Pancreas (tissue), 10 donors: Measurements from ENCODE around the gene SEC14L6. TPM values are rescaled to one million over a fixed set of nuclear protein-coding genes. Genes with fewer than 3 reads are reported as not detected.
A peak's percentile ranks its signal among the peaks of the same experiment; 100 is the strongest.

Experiments used
- ATAC-seq, 4 donors: fragments of 200-7000 bp; cut with Tn5 transposase; one replicate each; pipeline versions ENCODE4 v1.8.0 to v1.9.1; 2020; ENCODE audit warnings: mild to moderate bottlenecking in 4 of 4, moderate library complexity in 4 of 4
- DNase-seq, 6 donors: peaks; one replicate each; pipeline ENCODE4 v3.0.0-alpha.2; 2020
- FAIRE-seq: peaks from 2 replicates; lab custom pipeline; 2012; peaks lifted over from hg19 to GRCh38; lab: Jason Lieb, UNC
- H3K27ac ChIP-seq, 4 donors: fragments of 200-600 bp; sonication (generic); 1 replicate in 3 of 4; 2 replicates in 1 of 4; pipeline versions ENCODE4 v1.5.0 to v1.8.0; 2020
- H3K27me3 ChIP-seq, 4 donors: fragments of 200-600 bp; one replicate each; pipeline ENCODE4 v1.8.0; 2021
- H3K36me3 ChIP-seq, 3 donors: fragments of 200-600 bp; sonication (generic) in 1 of 3; one replicate each; pipeline versions ENCODE4 v1.5.0 to v1.8.0; 2020 to 2021
- H3K4me1 ChIP-seq, 3 donors: fragments of 200-600 bp; one replicate each; pipeline ENCODE4 v1.8.0; 2021
- H3K4me3 ChIP-seq, 4 donors: fragments of 200-600 bp; sonication (generic) in 2 of 4; one replicate each; pipeline versions ENCODE4 v1.5.0 to v1.8.0; 2020 to 2021
- H3K9me3 ChIP-seq, 4 donors: fragments of 200-600 bp; one replicate each; pipeline ENCODE4 v1.8.0; 2021
- WGBS, 2 donors: extraction: QIAGEN DNeasy Blood & Tissue Kit; methylation state at CpG; one replicate each; pipeline ENCODE4 v1.1.7; 2013; 5-methylcytosine and 5-hydroxymethylcytosine counted together
- intact Hi-C, 3 donors: fragments of 100-400 bp; cut with DNase I; formaldehyde crosslinking; loops; one replicate each; pipeline versions ENCODE4 v1.11.1 to v1.14.2; 2022
- polyA plus RNA-seq, 2 donors: library from polyadenylated mRNA; stranded (reverse); fragments of 200-250 nt; gene quantifications; one replicate each; pipeline ENCODE4 v1.2.3, GENCODE V29; 2013
- total RNA-seq, 6 donors: library from RNA; stranded (reverse); fragmentation: NEBNext Ultra II Directional in 4 of 6; extraction: Animal tissue kit (Norgen Biotek cat#: 25700) in 4 of 6; gene quantifications; one replicate each; pipeline versions ENCODE4 v1.2.1 to v1.2.4, GENCODE V29; 2021 to 2023
- TF ChIP-seq, protein P1 (sequence below), 4 donors: fragments of 200-600 bp; sonication (generic) in 3 of 4; IDR thresholded peaks; one replicate each; pipeline versions ENCODE4 v1.5.0 to v1.8.0; 2021; ENCODE audit warnings: antibody characterized with exemption in 4 of 4
- donor health status: healthy with polysubstance abuse.
- donor health status: DM: no; HTN: no; CAD: no; lungs with moderate emphysema.
- donor health status: DM: no; HTN: no; CAD: no.
- donor health status: control.
- donor health status: control.
- donor health status: Bipolar disorder and iron deficiency.
- donor health status: DM: yes; HTN: yes; CAD: no.
- donor health status: DM: no; HTN: no; CAD: no.
- donor health status: DM: no; HTN: no; CAD: no.
- donor health status: DM: yes; HTN: yes; CAD: no.

SEC14L6 gene
- total and polyA plus RNA-seq, 8 donors: 0.51 to 6.0 (median 2.9) TPM

DNA sequence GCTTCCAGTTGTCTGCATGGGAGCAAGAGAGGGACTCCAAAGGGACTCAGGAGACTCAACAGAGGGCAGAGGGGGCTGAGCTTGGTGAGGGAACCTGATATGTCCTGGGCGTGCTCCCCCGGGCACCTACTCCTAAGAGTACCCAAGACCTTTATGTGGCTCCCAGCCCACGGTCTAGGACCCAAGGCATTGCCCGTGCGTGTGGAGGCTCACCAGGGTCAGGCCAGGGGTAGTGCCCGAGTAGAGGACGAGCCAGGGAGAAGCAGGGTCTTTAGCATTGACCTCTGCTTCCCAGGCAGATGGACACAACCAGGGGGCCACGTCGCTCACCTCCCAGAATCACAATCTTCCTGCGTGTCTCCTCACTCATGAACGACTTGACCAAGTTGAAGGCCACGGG, 54.4 kb downstream of the SEC14L6 start:
- ATAC-seq (no peak), DNase-seq (no peak), FAIRE-seq (no peak)
- intact Hi-C loops: no loop called here
- no peaks in the 10 kb centered on the region for H3K9me3 ChIP-seq
- H3K36me3 ChIP-seq: no peaks in the 10 kb centered on the region
- no peaks in the 10 kb centered on the region for H3K27me3 ChIP-seq
- H3K27ac ChIP-seq: no peak overlapping the region
- 76 to 79% methylated on average over 12 of the region's 12 CpGs for WGBS, 2 donors
- no peaks in the 10 kb centered on the region for H3K4me1 ChIP-seq
- TF ChIP-seq, protein P1, sequence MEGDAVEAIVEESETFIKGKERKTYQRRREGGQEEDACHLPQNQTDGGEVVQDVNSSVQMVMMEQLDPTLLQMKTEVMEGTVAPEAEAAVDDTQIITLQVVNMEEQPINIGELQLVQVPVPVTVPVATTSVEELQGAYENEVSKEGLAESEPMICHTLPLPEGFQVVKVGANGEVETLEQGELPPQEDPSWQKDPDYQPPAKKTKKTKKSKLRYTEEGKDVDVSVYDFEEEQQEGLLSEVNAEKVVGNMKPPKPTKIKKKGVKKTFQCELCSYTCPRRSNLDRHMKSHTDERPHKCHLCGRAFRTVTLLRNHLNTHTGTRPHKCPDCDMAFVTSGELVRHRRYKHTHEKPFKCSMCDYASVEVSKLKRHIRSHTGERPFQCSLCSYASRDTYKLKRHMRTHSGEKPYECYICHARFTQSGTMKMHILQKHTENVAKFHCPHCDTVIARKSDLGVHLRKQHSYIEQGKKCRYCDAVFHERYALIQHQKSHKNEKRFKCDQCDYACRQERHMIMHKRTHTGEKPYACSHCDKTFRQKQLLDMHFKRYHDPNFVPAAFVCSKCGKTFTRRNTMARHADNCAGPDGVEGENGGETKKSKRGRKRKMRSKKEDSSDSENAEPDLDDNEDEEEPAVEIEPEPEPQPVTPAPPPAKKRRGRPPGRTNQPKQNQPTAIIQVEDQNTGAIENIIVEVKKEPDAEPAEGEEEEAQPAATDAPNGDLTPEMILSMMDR (IDR thresholded peaks at IDR 0.05): no peak
- H3K4me3 ChIP-seq: no peak overlapping the region

DNA sequence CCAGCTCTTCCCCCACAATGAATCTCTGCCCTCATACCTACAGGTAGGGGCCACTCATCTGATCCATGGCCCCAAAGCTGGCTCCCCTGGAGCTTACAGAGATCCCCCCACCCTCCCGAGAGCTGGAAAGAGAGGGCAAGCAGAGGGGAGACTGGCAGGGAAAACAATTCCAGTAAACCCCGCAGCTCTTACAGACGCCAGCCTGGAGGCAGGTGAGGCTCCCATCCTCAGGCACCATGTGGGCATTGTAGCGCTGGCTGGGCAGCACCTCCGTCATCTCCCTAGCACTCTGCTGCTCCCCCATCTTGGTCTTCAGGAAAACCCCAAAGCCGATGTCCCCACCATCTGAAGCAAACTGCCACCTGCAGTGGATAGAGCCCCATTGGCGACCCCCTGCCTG, 55.2 kb downstream of the SEC14L6 start:
- Histone ChIP-seq H3K27ac (no peak overlapping the region), H3K9me3 (no peaks in the 10 kb centered on the region), H3K36me3 (no peaks in the 10 kb centered on the region), H3K4me1 (no peaks in the 10 kb centered on the region), H3K27me3 (no peaks in the 10 kb centered on the region), H3K4me3 (no peak overlapping the region)
- ATAC-seq: no peak
- TF ChIP-seq, protein P1 (IDR thresholded peaks at IDR 0.05): no peak
- no peak for FAIRE-seq
- WGBS, 2 donors: 82 to 89% methylated on average over 6 to 7 of the region's 7 CpGs
- intact Hi-C loops: no loop called here
- no peak for DNase-seq

DNA sequence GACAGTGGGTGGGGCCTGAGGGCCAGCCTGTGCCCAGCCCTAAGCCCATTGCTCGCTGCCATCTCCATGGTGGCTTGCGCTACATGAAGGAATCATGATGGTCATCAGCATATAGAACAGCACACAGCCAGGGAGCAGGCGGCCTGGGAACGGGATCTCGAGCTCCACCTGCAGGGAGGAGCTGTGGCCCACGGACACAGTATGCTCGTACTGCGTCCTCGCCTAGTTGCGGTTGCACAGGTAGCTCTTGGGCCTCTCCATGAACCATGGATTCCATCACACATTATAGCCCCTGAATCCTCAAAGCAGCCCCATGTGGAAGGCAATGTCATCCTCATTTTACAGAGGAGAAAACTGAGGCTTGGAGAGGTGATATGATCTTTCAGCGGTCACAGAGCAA, 56.1 kb downstream of the SEC14L6 start:
- H3K4me3 ChIP-seq: no peak overlapping the region
- no peak overlapping the region for H3K27ac ChIP-seq
- TF ChIP-seq, protein P1 (IDR thresholded peaks at IDR 0.05): no peak
- H3K9me3 ChIP-seq: no peaks in the 10 kb centered on the region
- intact Hi-C loops: no loop called here
- H3K36me3 ChIP-seq: no peaks in the 10 kb centered on the region
- no peak for DNase-seq
- H3K4me1 ChIP-seq: no peaks in the 10 kb centered on the region
- H3K27me3 ChIP-seq: no peaks in the 10 kb centered on the region
- no peak for ATAC-seq
- 67 to 79% methylated on average over 11 of the region's 11 CpGs for WGBS, 2 donors
- FAIRE-seq: no peak

DNA sequence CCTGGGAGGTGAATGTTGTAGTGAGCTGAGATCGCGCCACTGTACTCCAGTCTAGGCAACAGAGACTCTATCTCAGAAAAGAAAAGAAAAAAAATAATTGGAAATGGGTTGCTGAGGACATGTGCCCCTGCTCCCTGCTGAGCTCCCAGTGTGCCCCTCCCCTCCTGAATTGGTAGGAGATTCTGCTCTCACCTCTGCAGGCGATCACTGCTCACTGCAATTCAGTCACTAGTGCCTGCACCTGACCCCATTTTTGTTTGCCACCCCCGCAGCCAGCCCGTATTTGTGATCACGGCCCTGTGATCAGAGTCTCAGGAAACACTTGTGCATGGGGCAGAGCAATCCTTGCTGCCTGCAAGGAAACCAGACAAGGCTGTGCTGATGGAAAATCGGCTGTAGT, 58.4 kb downstream of the SEC14L6 start:
- no peak overlapping the region for H3K4me3 ChIP-seq
- TF ChIP-seq, protein P1 (IDR thresholded peaks at IDR 0.05): no peak
- ATAC-seq: no peak
- no peak overlapping the region for H3K27ac ChIP-seq
- no peak for FAIRE-seq
- intact Hi-C loops: no loop called here
- H3K36me3 ChIP-seq: no peaks in the 10 kb centered on the region
- H3K4me1 ChIP-seq: no peaks in the 10 kb centered on the region
- WGBS, 2 donors: 89 to 90% methylated on average over 7 of the region's 7 CpGs
- no peaks in the 10 kb centered on the region for H3K27me3 ChIP-seq
- DNase-seq: no peak
- H3K9me3 ChIP-seq: no peaks in the 10 kb centered on the region

DNA sequence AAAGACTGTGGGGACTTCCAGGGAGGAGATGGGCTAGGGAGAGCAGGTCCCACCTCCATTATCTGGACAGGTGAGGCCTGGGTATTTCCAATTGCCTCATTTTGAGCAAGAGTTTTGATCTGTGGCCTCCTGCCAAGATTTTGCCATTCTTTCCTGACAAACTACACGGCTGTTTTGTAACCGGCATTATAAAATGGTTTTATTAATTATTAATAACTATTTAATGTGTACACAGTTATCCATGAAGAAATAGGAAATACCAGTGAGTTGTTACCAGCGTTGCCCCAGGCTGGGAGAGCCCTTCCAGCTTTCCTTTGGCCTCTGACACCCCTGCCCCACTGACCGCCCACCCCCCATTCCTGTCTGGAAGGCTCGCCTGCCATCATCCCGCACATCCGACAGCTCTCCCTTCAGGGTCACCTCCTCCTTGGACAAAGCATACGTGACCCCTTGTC, 59.9 kb downstream of the SEC14L6 start:
- Histone ChIP-seq H3K27me3 (no peaks in the 10 kb centered on the region), H3K27ac (peak overlapping the region in 3 of 4 donors; percentile 12 to 41 (median 22)), H3K9me3 (no peaks in the 10 kb centered on the region), H3K4me1 (no peaks in the 10 kb centered on the region), H3K36me3 (no peaks in the 10 kb centered on the region), H3K4me3 (no peak overlapping the region)
- intact Hi-C loops: no loop called here
- FAIRE-seq (no peak), DNase-seq (peak in 4 of 6 donors; percentile 33 to 77 (median 59)), ATAC-seq (peak; percentile 44 to 78 (median 58))
- WGBS, 2 donors: 40 to 41% methylated on average over 8 of the region's 8 CpGs
- TF ChIP-seq, protein P1 (IDR thresholded peaks at IDR 0.05): no peak
